Astrocyte (in vitro differentiated cells and primary cell): ENCODE results near the gene MYADM. TPM values are rescaled to one million over a fixed set of nuclear protein-coding genes. Genes with fewer than 3 reads are reported as not detected.
"Not testable (repeated sequence)": the region's sequence is repeated elsewhere in the genome, so short reads cannot be mapped to it uniquely, and the experiment has no call there.

Experiments
- DNase-seq: peaks from one replicate; pipeline ENCODE4 v3.0.0-alpha.2; 2010; ENCODE audit warnings: low read depth
- FAIRE-seq: peaks from 2 replicates; lab custom pipeline; 2011; peaks lifted over from hg19 to GRCh38; lab: Jason Lieb, UNC
- H2AFZ ChIP-seq: 2 replicates; pipeline ENCODE4 v1.6.0; 2012; ENCODE audit warnings: low read depth, low read length, inconsistent platforms
- H3K27ac ChIP-seq: 2 replicates; pipeline ENCODE4 v1.5.1; 2011; ENCODE audit warnings: low read depth, low read length, inconsistent platforms
- H3K27me3 ChIP-seq: 2 replicates; pipeline ENCODE4 v1.6.0; 2011; ENCODE audit warnings: low read length, inconsistent platforms; ENCODE audit not compliant: insufficient read depth
- H3K36me3 ChIP-seq: 2 replicates; pipeline ENCODE4 v1.5.1; 2011; ENCODE audit warnings: low read length, inconsistent platforms; ENCODE audit not compliant: insufficient read depth
- H3K4me1 ChIP-seq: 2 replicates; pipeline ENCODE4 v1.5.1; 2011; ENCODE audit warnings: low read length, inconsistent platforms; ENCODE audit not compliant: insufficient read depth
- H3K4me2 ChIP-seq: 2 replicates; pipeline ENCODE4 v1.6.0; 2012; ENCODE audit warnings: low read length, inconsistent platforms
- H3K4me3 ChIP-seq: 2 replicates; pipeline ENCODE4 v1.5.1; 2011; ENCODE audit warnings: low read depth, mild to moderate bottlenecking, low read length, inconsistent platforms; ENCODE audit not compliant: insufficient read depth
- H3K79me2 ChIP-seq: 2 replicates; pipeline ENCODE4 v1.6.0; 2012; ENCODE audit warnings: mild to moderate bottlenecking, low read length, inconsistent platforms; ENCODE audit not compliant: insufficient read depth
- H3K9ac ChIP-seq: 2 replicates; pipeline ENCODE4 v1.6.0; 2012; ENCODE audit warnings: mild to moderate bottlenecking, low read length, inconsistent platforms
- H3K9me3 ChIP-seq: 2 replicates; pipeline ENCODE4 v1.5.1; 2012; ENCODE audit warnings: low read depth, mild to moderate bottlenecking, low read length, inconsistent platforms; ENCODE audit not compliant: insufficient read depth
- H4K20me1 ChIP-seq: 2 replicates; pipeline ENCODE4 v1.6.0; 2012; ENCODE audit warnings: low read length, inconsistent platforms; ENCODE audit not compliant: insufficient read depth
- H3K27ac Mint-ChIP-seq: one replicate; pipeline ENCODE4 v1.8.0; 2021; ENCODE audit warnings: mild to moderate bottlenecking, mixed read lengths; ENCODE audit not compliant: unreplicated experiment
- H3K27me3 Mint-ChIP-seq: one replicate; pipeline ENCODE4 v1.8.0; 2021; ENCODE audit warnings: low read depth, mixed read lengths; ENCODE audit not compliant: unreplicated experiment
- H3K36me3 Mint-ChIP-seq: one replicate; pipeline ENCODE4 v1.8.0; 2021; ENCODE audit warnings: low read depth, mixed read lengths; ENCODE audit not compliant: unreplicated experiment
- H3K4me1 Mint-ChIP-seq: one replicate; pipeline ENCODE4 v1.8.0; 2021; ENCODE audit warnings: low read depth, mixed read lengths; ENCODE audit not compliant: unreplicated experiment
- H3K4me3 Mint-ChIP-seq: one replicate; pipeline ENCODE4 v1.8.0; 2021; ENCODE audit warnings: mild to moderate bottlenecking, moderate library complexity, mixed read lengths; ENCODE audit not compliant: unreplicated experiment
- H3K9me3 Mint-ChIP-seq: one replicate; pipeline ENCODE4 v1.8.0; 2021; ENCODE audit warnings: mild to moderate bottlenecking, mixed read lengths; ENCODE audit not compliant: unreplicated experiment
- CTCF ChIP-seq: IDR thresholded peaks from 2 replicates; pipeline ENCODE4 v1.5.1; 2011; ENCODE audit warnings: low read depth, mild to moderate bottlenecking, inconsistent platforms, low read length, moderate library complexity; ENCODE audit not compliant: insufficient read depth
- EZH2 ChIP-seq: IDR thresholded peaks from 2 replicates; pipeline ENCODE4 v1.6.1; 2012; ENCODE audit warnings: mild to moderate bottlenecking, low read length, inconsistent platforms; ENCODE audit not compliant: insufficient read depth
- total RNA-seq: library from RNA; stranded (reverse); gene quantifications from 2 replicates; pipeline ENCODE4 v1.2.1, GENCODE V29; 2021

Gene MYADM
- total RNA-seq, 1 donor from 2014 or later: 221 TPM

- Mint-ChIP-seq H3K27me3 (no peaks in the 10 kb centered on the region), H3K4me3 (peak overlapping the region; percentile 99), H3K27ac (peak overlapping the region; percentile 99), H3K36me3 (peaks cover 4% of the 10 kb centered on the region), H3K4me1 (peaks cover 13% of the 10 kb centered on the region), H3K9me3 (no peaks in the 10 kb centered on the region)
- FAIRE-seq (no peak), DNase-seq (no peak)
- Histone ChIP-seq H3K9ac (peak overlapping the region; percentile 99), H3K27me3 (no peaks in the 10 kb centered on the region), H3K27ac (peak overlapping the region; percentile 93), H3K79me2 (peaks cover 45% of the 10 kb centered on the region), H2AFZ (no peak overlapping the region), H3K4me1 (peaks cover 14% of the 10 kb centered on the region), H3K36me3 (peaks cover 6% of the 10 kb centered on the region), H3K4me3 (peak overlapping the region; percentile 95), H3K9me3 (no peaks in the 10 kb centered on the region), H4K20me1 (peaks cover 29% of the 10 kb centered on the region), H3K4me2 (peak overlapping the region; percentile 94)
- TF ChIP-seq EZH2: no peak
- TF ChIP-seq CTCF: no peak
Observed at GRCh38 chr19:53868091-53868891, 608 bp downstream of the MYADM start.

- no peak for FAIRE-seq
- no peaks in the 10 kb centered on the region for H3K9me3 ChIP-seq
- DNase-seq: peak; percentile 78
- H3K4me2 ChIP-seq: peak overlapping the region; percentile 94
- Mint-ChIP-seq H3K4me1 (peaks cover 13% of the 10 kb centered on the region), H3K27me3 (no peaks in the 10 kb centered on the region), H3K9me3 (no peaks in the 10 kb centered on the region), H3K36me3 (peaks cover 4% of the 10 kb centered on the region), H3K27ac (peak overlapping the region; percentile 69), H3K4me3 (peak overlapping the region; percentile 83)
- H3K27me3 ChIP-seq: no peaks in the 10 kb centered on the region
- H2AFZ ChIP-seq: no peak overlapping the region
- TF ChIP-seq EZH2 (no peak), CTCF (no peak)
- H3K79me2 ChIP-seq: peaks cover 54% of the 10 kb centered on the region
- H3K36me3 ChIP-seq: peaks cover 6% of the 10 kb centered on the region
- peak overlapping the region; percentile 99 for H3K9ac ChIP-seq
- peaks cover 38% of the 10 kb centered on the region for H4K20me1 ChIP-seq
- H3K27ac ChIP-seq: peak overlapping the region; percentile 93
- peak overlapping the region; percentile 95 for H3K4me3 ChIP-seq
- H3K4me1 ChIP-seq: peaks cover 14% of the 10 kb centered on the region
Observed at GRCh38 chr19:53868892-53869804, 1.5 kb downstream of the MYADM start.

GRCh38 chr19:53869805-53870484, 2.3 kb downstream of the MYADM start:
- not testable (repeated sequence) for DNase-seq, H3K36me3 Mint-ChIP-seq, H2AFZ ChIP-seq, H3K9me3 ChIP-seq, H3K9me3 Mint-ChIP-seq, FAIRE-seq, H3K27me3 Mint-ChIP-seq, H3K27me3 ChIP-seq, H3K36me3 ChIP-seq, H3K27ac Mint-ChIP-seq
- Histone ChIP-seq H4K20me1 (peaks cover 46% of the 10 kb centered on the region), H3K79me2 (peaks cover 59% of the 10 kb centered on the region), H3K9ac (peak overlapping the region; percentile 99), H3K4me2 (peak overlapping the region; percentile 94), H3K4me3 (peak overlapping the region; percentile 95), H3K4me1 (peaks cover 14% of the 10 kb centered on the region), H3K27ac (peak overlapping the region; percentile 93)
- Mint-ChIP-seq H3K4me1 (peaks cover 13% of the 10 kb centered on the region), H3K4me3 (peak overlapping the region; percentile 83)
